WTC11 (cell line): ENCODE measurements around the gene TREH. TPM values are rescaled to one million over a fixed set of nuclear protein-coding genes. Genes with fewer than 3 reads are reported as not detected.
"Not testable (repeated sequence)": the region's sequence is repeated elsewhere in the genome, so short reads cannot be mapped to it uniquely, and the experiment has no call there.

Experiments used
- ATAC-seq: fragments of 200-7000 bp; cut with Tn5 transposase; 2 replicates; pipeline ENCODE4 v1.10.0; 2021; ENCODE audit warnings: mild to moderate bottlenecking, moderate library complexity
- CTCF ChIA-PET: fragments of 300-600 bp; sonication (Branson Sonifier 250); formaldehyde crosslinking; loops from one replicate; lab custom pipeline; 2021; ENCODE audit warnings: antibody characterized with exemption; lab: Charles Lee
- POLR2A ChIA-PET: fragments of 350-600 bp; sonication (Branson Sonifier 250); formaldehyde crosslinking; loops from one replicate; lab custom pipeline; 2021; ENCODE audit warnings: antibody characterized with exemption; lab: Charles Lee
- DNase-seq: peaks from one replicate; pipeline ENCODE4 v3.0.0; 2021; ENCODE audit warnings: low spot score
- H3K27ac Mint-ChIP-seq: 2 replicates; pipeline ENCODE4 v1.8.0; 2021; ENCODE audit warnings: mixed read lengths
- H3K27me3 Mint-ChIP-seq: 2 replicates; pipeline ENCODE4 v1.8.0; 2021; ENCODE audit warnings: low read depth, mild to moderate bottlenecking, moderate library complexity, mixed read lengths
- H3K36me3 Mint-ChIP-seq: 2 replicates; pipeline ENCODE4 v1.8.0; 2021; ENCODE audit warnings: mixed read lengths
- H3K4me1 Mint-ChIP-seq: 2 replicates; pipeline ENCODE4 v1.8.0; 2022; ENCODE audit warnings: mixed read lengths
- H3K4me3 Mint-ChIP-seq: 2 replicates; pipeline ENCODE4 v1.8.0; 2021; ENCODE audit warnings: mild to moderate bottlenecking, moderate library complexity, mixed read lengths
- H3K9me3 Mint-ChIP-seq: 2 replicates; pipeline ENCODE4 v1.8.0; 2021; ENCODE audit warnings: mixed read lengths
- ETV6 ChIP-seq: sonication (generic); formaldehyde crosslinking; IDR thresholded peaks from 2 replicates; pipeline ENCODE4 v1.8.1; 2022; ENCODE audit warnings: mild to moderate bottlenecking, missing genetic modification reagents
- FOXK1 ChIP-seq: sonication (generic); formaldehyde crosslinking; IDR thresholded peaks from 2 replicates; pipeline ENCODE4 v1.8.0; 2022; ENCODE audit warnings: mild to moderate bottlenecking, moderate library complexity, missing genetic modification reagents
- MYBL2 ChIP-seq: sonication (generic); formaldehyde crosslinking; IDR thresholded peaks from 2 replicates; pipeline ENCODE4 v1.8.1; 2023; ENCODE audit warnings: mild to moderate bottlenecking, moderate library complexity, missing genetic modification reagents
- SP1 ChIP-seq: sonication (generic); formaldehyde crosslinking; conservative IDR thresholded peaks from 2 replicates; pipeline ENCODE4 v1.8.1; 2022; ENCODE audit warnings: missing genetic modification reagents
- ZNF121 ChIP-seq: sonication (generic); formaldehyde crosslinking; IDR thresholded peaks from 2 replicates; pipeline ENCODE4 v1.8.0; 2023; ENCODE audit warnings: missing genetic modification reagents
- ZNF219 ChIP-seq: sonication (generic); formaldehyde crosslinking; IDR thresholded peaks from 2 replicates; pipeline ENCODE4 v1.8.0; 2023; ENCODE audit warnings: missing genetic modification reagents, mild to moderate bottlenecking, borderline replicate concordance
- total RNA-seq: library from RNA; stranded (reverse); gene quantifications from 3 replicates; pipeline ENCODE4 v1.2.3, GENCODE V29; 2021
- TF ChIP-seq, protein P1 (sequence below): sonication (generic); formaldehyde crosslinking; IDR thresholded peaks from 2 replicates; pipeline ENCODE4 v1.8.1; 2022; ENCODE audit warnings: mild to moderate bottlenecking, missing genetic modification reagents, moderate library complexity, borderline replicate concordance
- TF ChIP-seq, protein P2 (sequence below): sonication (generic); formaldehyde crosslinking; IDR thresholded peaks from 2 replicates; pipeline ENCODE4 v1.8.0; 2022; ENCODE audit warnings: mild to moderate bottlenecking, missing genetic modification reagents
- TF ChIP-seq, protein P3 (sequence below): fragments of 250-450 bp; sonication (Bioruptor Pico); IDR thresholded peaks from 2 replicates; pipeline ENCODE4 v1.9.0; 2021; ENCODE audit warnings: moderate library complexity, mild to moderate bottlenecking, inconsistent platforms, borderline replicate concordance
- TF ChIP-seq, protein P4 (sequence below): sonication (generic); formaldehyde crosslinking; IDR thresholded peaks from 2 replicates; pipeline ENCODE4 v1.8.0; 2023; ENCODE audit warnings: mild to moderate bottlenecking, missing genetic modification reagents
- TF ChIP-seq, protein P5 (sequence below): fragments of 250-450 bp; sonication (Bioruptor Pico); IDR thresholded peaks from 2 replicates; pipeline ENCODE4 v2.1.2; 2022; ENCODE audit warnings: mild to moderate bottlenecking, moderate library complexity
- TF ChIP-seq, protein P6 (sequence below): sonication (generic); formaldehyde crosslinking; IDR thresholded peaks from 2 replicates; pipeline ENCODE4 v1.8.1; 2023; ENCODE audit warnings: mild to moderate bottlenecking, missing genetic modification reagents, moderate library complexity
- TF ChIP-seq, protein P7 (sequence below): fragments of 250-450 bp; sonication (Bioruptor Pico); IDR thresholded peaks from 2 replicates; pipeline ENCODE4 v1.8.0; 2021; ENCODE audit warnings: mild to moderate bottlenecking

Gene TREH
- total RNA-seq, 1 experiment from 2014 or later: not detected

DNA sequence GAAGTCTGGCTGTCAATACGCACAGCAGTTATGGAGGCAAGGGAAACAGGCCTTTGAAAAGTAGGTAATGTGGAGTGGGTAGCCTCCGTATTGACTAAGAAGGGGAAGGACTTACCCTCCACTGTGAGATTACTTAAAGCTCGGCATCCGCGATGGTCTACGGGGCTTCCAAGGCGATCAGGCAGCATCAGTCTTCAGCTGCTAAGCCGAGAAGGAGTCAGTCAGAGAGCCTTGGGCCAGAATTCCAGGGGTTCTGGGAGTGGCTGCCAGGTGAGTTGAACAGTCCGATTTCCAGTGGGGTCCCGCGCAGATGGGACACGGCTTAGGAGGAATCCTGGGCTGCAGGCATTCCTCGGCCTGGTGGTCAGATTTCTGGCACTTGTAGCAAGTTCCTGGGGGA is 40.6 kb upstream of the TREH start:
- H3K27ac Mint-ChIP-seq: peak overlapping the region; percentile 99
- H3K9me3 Mint-ChIP-seq, H3K27me3 Mint-ChIP-seq, CTCF ChIA-PET, ATAC-seq, POLR2A ChIA-PET: not testable (repeated sequence)
- peaks cover 84% of the 10 kb centered on the region for H3K4me1 Mint-ChIP-seq
- H3K4me3 Mint-ChIP-seq: peak overlapping the region; percentile 89
- peak; percentile 27 for DNase-seq
- peaks cover 24% of the 10 kb centered on the region for H3K36me3 Mint-ChIP-seq

DNA sequence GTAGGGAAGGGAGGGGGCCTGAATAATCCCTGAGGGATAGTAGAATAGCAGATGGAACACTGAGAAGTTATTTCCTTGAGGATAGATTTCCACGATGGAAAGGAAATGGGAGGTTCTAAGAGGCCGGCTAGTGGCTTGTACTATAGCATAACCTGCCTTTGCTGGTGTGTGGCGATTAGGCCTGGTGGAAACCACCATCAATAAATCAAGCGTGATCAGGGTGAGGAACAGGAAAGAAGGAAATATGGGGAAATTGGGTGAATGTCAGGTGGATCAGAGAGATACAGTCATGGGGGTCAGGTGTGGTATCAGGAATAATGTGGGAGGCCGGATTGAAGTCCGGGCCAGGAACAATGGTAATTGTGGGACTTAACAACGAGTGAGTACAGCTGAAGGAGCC is 39.1 kb upstream of the TREH start:
- DNase-seq, H3K9me3 Mint-ChIP-seq, H3K27me3 Mint-ChIP-seq, ATAC-seq, POLR2A ChIA-PET, CTCF ChIA-PET: not testable (repeated sequence)
- peak overlapping the region; percentile 99 for H3K27ac Mint-ChIP-seq
- peak overlapping the region; percentile 89 for H3K4me3 Mint-ChIP-seq
- peaks cover 80% of the 10 kb centered on the region for H3K4me1 Mint-ChIP-seq
- peaks cover 24% of the 10 kb centered on the region for H3K36me3 Mint-ChIP-seq

DNA sequence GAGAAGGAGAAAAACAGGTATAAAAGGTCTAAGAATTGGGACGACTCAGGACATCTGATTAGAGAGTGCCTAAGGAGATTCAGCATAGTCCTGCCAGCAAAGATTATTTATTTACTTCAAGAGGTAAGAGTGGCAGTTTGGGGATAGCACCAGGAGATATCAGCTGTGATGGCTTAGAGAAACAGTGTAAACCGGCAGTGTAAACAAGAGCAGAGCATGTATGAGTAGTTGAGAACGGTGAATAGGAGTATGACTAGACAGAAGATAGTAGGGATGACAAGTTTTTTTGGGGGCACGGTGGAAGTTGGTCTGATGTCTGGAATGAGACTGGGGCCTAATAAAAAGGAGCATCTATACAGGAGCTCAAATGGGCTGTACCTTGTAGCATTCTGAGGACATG is 38.3 kb upstream of the TREH start:
- CTCF ChIA-PET: interaction anchor here (1.3 kb wide), 1 partner anchor 28 kb away, joined by 5 read pairs; no protein-coding TSS in a partner anchor
- H3K4me3 Mint-ChIP-seq: peak overlapping the region; percentile 89
- H3K9me3 Mint-ChIP-seq, POLR2A ChIA-PET, DNase-seq, H3K27me3 Mint-ChIP-seq, ATAC-seq: not testable (repeated sequence)
- H3K27ac Mint-ChIP-seq: peak overlapping the region; percentile 99
- peaks cover 74% of the 10 kb centered on the region for H3K4me1 Mint-ChIP-seq
- peaks cover 23% of the 10 kb centered on the region for H3K36me3 Mint-ChIP-seq

DNA sequence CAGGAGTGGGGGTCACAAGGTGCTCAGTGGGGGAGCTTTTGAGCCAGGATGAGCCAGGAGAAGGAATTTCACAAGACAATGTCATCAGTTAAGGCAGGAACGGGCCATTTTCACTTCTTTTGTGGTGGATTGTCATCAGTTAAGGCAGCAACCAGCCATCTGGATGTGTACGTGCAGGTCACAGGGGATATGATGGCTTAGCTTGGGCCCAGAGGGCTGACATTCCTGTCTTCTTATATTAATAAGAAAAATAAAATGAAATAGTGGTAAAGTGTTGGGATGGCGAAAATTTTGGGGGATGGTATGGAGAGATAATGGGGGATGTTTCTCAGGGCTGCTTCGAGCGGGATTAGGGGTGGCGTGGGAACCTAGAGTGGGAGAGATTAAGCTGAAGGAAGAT is 37.8 kb upstream of the TREH start:
- not testable (repeated sequence) for ATAC-seq, DNase-seq, H3K27me3 Mint-ChIP-seq, H3K9me3 Mint-ChIP-seq
- ChIA-PET CTCF (interaction anchor here (1.3 kb wide), 1 partner anchor 28 kb away, joined by 5 read pairs; no protein-coding TSS in a partner anchor), POLR2A (interaction anchor here (0.7 to 1.0 kb wide), 2 partner anchors 20 to 293 kb away, joined by 3 read pairs; no protein-coding TSS in a partner anchor)
- Mint-ChIP-seq H3K4me1 (peaks cover 73% of the 10 kb centered on the region), H3K4me3 (peak overlapping the region; percentile 89), H3K36me3 (peaks cover 22% of the 10 kb centered on the region), H3K27ac (peak overlapping the region; percentile 99)

DNA sequence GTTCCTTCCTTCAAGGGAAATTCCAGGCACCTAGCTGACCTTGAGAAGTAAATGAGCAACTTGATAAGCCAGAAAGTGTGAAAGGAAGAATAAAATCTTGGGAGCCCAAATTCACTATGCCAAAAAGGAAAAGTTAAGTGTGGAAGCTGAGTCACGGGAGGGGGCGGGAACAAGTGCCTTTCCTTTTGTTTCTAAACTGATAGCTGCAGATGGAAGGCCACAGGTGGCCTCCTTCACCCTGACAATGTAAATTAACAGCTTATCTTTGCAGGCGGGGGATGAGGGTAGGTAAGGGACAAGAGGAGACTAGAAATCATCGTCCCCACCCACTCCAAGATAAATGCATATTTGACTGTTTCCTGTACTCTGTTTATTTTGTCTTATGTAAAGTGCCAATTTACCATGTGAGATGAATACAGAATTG is 36.4 kb upstream of the TREH start:
- ChIA-PET POLR2A (interaction anchor here (0.6 to 1.6 kb wide), 10 partner anchors 17 to 194 kb away, joined by 3 to 9 read pairs (median 4); partner anchors contain the start of gene DDX6), CTCF (interaction anchor here (0.7 to 1.4 kb wide), 7 partner anchors 19 to 220 kb away, joined by 3 to 18 read pairs (median 3); no protein-coding TSS in a partner anchor)
- peaks cover 25% of the 10 kb centered on the region for H3K36me3 Mint-ChIP-seq
- H3K27ac Mint-ChIP-seq: peak overlapping the region; percentile 99
- DNase-seq (peak; percentile 59), ATAC-seq (peak; percentile 83)
- peaks cover 67% of the 10 kb centered on the region for H3K4me1 Mint-ChIP-seq
- H3K4me3 Mint-ChIP-seq: peak overlapping the region; percentile 89
- no peaks in the 10 kb centered on the region for H3K9me3 Mint-ChIP-seq
- no peaks in the 10 kb centered on the region for H3K27me3 Mint-ChIP-seq
- peak; percentile 77; the same call in 1 of the 2 replicates for TF ChIP-seq FOXK1 (CRISPR knock-in tag)
- TF ChIP-seq, protein P1, sequence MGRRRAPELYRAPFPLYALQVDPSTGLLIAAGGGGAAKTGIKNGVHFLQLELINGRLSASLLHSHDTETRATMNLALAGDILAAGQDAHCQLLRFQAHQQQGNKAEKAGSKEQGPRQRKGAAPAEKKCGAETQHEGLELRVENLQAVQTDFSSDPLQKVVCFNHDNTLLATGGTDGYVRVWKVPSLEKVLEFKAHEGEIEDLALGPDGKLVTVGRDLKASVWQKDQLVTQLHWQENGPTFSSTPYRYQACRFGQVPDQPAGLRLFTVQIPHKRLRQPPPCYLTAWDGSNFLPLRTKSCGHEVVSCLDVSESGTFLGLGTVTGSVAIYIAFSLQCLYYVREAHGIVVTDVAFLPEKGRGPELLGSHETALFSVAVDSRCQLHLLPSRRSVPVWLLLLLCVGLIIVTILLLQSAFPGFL (CRISPR knock-in tag): no peak
- TF ChIP-seq, protein P2, sequence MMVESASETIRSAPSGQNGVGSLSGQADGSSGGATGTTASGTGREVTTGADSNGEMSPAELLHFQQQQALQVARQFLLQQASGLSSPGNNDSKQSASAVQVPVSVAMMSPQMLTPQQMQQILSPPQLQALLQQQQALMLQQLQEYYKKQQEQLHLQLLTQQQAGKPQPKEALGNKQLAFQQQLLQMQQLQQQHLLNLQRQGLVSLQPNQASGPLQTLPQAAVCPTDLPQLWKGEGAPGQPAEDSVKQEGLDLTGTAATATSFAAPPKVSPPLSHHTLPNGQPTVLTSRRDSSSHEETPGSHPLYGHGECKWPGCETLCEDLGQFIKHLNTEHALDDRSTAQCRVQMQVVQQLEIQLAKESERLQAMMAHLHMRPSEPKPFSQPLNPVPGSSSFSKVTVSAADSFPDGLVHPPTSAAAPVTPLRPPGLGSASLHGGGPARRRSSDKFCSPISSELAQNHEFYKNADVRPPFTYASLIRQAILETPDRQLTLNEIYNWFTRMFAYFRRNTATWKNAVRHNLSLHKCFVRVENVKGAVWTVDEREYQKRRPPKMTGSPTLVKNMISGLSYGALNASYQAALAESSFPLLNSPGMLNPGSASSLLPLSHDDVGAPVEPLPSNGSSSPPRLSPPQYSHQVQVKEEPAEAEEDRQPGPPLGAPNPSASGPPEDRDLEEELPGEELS (CRISPR knock-in tag): peak; percentile 83; the same call in 1 of the 2 replicates
- TF ChIP-seq, protein P3, sequence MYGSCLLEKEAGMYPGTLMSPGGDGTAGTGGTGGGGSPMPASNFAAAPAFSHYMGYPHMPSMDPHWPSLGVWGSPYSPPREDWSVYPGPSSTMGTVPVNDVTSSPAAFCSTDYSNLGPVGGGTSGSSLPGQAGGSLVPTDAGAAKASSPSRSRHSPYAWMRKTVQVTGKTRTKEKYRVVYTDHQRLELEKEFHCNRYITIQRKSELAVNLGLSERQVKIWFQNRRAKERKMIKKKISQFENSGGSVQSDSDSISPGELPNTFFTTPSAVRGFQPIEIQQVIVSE (CRISPR knock-in tag): no peak
- TF ChIP-seq ETV6 (CRISPR knock-in tag): no peak
- peak; percentile 55; the same call in 1 of the 2 replicates for TF ChIP-seq SP1 (CRISPR knock-in tag)
- TF ChIP-seq MYBL2 (CRISPR knock-in tag): no peak
- TF ChIP-seq, protein P4, sequence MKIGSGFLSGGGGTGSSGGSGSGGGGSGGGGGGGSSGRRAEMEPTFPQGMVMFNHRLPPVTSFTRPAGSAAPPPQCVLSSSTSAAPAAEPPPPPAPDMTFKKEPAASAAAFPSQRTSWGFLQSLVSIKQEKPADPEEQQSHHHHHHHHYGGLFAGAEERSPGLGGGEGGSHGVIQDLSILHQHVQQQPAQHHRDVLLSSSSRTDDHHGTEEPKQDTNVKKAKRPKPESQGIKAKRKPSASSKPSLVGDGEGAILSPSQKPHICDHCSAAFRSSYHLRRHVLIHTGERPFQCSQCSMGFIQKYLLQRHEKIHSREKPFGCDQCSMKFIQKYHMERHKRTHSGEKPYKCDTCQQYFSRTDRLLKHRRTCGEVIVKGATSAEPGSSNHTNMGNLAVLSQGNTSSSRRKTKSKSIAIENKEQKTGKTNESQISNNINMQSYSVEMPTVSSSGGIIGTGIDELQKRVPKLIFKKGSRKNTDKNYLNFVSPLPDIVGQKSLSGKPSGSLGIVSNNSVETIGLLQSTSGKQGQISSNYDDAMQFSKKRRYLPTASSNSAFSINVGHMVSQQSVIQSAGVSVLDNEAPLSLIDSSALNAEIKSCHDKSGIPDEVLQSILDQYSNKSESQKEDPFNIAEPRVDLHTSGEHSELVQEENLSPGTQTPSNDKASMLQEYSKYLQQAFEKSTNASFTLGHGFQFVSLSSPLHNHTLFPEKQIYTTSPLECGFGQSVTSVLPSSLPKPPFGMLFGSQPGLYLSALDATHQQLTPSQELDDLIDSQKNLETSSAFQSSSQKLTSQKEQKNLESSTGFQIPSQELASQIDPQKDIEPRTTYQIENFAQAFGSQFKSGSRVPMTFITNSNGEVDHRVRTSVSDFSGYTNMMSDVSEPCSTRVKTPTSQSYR: peak; percentile 62; the same call in 1 of the 2 replicates
- TF ChIP-seq, protein P5, sequence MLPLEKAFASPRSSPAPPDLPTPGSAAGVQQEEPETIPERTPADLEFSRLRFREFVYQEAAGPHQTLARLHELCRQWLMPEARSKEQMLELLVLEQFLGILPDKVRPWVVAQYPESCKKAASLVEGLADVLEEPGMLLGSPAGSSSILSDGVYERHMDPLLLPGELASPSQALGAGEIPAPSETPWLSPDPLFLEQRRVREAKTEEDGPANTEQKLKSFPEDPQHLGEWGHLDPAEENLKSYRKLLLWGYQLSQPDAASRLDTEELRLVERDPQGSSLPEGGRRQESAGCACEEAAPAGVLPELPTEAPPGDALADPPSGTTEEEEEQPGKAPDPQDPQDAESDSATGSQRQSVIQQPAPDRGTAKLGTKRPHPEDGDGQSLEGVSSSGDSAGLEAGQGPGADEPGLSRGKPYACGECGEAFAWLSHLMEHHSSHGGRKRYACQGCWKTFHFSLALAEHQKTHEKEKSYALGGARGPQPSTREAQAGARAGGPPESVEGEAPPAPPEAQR (CRISPR knock-in tag): no peak
- TF ChIP-seq, protein P6, sequence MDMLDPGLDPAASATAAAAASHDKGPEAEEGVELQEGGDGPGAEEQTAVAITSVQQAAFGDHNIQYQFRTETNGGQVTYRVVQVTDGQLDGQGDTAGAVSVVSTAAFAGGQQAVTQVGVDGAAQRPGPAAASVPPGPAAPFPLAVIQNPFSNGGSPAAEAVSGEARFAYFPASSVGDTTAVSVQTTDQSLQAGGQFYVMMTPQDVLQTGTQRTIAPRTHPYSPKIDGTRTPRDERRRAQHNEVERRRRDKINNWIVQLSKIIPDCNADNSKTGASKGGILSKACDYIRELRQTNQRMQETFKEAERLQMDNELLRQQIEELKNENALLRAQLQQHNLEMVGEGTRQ (CRISPR knock-in tag): peak; percentile 34; the same call in 1 of the 2 replicates
- no peak for TF ChIP-seq ZNF219 (CRISPR knock-in tag)
- TF ChIP-seq ZNF121 (CRISPR knock-in tag): no peak
- TF ChIP-seq, protein P7, sequence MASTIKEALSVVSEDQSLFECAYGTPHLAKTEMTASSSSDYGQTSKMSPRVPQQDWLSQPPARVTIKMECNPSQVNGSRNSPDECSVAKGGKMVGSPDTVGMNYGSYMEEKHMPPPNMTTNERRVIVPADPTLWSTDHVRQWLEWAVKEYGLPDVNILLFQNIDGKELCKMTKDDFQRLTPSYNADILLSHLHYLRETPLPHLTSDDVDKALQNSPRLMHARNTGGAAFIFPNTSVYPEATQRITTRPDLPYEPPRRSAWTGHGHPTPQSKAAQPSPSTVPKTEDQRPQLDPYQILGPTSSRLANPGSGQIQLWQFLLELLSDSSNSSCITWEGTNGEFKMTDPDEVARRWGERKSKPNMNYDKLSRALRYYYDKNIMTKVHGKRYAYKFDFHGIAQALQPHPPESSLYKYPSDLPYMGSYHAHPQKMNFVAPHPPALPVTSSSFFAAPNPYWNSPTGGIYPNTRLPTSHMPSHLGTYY: no peak
